Stimulated activated CD4-positive, alpha-beta T cell treated with anti-CD3 and anti-CD28 coated beads, TNF-alpha, amount 100 ng/mL, for 48 hours (primary cell): ENCODE results near the gene ITPRIP.

Source experiments
- DNase-seq, 3 donors: peaks; one replicate each; pipeline ENCODE4 v3.0.0-alpha.2; 2020; ENCODE audit warnings: low read depth in 3 of 3

ITPRIP gene, protein sequence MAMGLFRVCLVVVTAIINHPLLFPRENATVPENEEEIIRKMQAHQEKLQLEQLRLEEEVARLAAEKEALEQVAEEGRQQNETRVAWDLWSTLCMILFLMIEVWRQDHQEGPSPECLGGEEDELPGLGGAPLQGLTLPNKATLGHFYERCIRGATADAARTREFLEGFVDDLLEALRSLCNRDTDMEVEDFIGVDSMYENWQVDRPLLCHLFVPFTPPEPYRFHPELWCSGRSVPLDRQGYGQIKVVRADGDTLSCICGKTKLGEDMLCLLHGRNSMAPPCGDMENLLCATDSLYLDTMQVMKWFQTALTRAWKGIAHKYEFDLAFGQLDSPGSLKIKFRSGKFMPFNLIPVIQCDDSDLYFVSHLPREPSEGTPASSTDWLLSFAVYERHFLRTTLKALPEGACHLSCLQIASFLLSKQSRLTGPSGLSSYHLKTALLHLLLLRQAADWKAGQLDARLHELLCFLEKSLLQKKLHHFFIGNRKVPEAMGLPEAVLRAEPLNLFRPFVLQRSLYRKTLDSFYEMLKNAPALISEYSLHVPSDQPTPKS

DNA sequence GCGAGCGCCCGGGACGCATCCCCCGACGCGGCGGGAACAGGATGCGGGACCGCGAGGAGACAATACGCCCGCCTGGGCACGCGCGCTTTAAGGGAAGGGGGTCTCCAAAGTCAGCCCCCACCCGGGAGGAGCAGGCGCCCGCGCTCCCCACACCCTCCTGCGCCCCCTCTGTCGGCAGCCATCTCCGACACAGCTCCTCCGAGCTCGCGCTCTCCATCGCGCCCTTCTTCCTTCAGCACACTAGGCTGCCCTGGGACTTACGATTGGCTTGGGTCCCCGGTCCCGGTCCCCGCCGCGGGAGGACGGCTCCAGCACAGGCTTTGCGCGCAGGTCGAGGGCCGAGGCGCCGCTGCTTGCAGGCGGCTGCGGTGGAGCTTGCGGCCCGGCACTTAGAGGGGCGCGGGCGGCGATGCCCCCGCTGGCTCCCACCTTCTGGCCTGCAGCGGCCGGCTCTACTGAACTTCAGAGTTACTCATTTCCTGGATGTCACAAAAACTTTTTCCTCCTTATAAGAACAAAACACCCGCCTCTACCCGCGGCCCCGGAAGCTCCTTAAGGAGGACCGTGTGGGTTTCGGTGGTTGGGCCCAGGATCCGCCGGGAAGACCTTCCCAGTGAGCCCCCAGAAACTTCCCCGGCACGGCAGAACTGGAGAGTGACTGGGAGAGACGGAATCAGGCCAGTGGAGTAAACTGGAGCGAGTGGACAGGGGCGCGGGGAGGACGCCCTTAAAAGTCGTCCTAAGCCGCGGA is at the start of gene ITPRIP:
Gene ITPRIP (minus strand): TSS at position 481 of the 751 bp plus-strand sequence. CDS start 22,414 bp downstream, outside the sequence.
- DNase-seq, result peak; percentile 44 to 64 (median 51)

DNA sequence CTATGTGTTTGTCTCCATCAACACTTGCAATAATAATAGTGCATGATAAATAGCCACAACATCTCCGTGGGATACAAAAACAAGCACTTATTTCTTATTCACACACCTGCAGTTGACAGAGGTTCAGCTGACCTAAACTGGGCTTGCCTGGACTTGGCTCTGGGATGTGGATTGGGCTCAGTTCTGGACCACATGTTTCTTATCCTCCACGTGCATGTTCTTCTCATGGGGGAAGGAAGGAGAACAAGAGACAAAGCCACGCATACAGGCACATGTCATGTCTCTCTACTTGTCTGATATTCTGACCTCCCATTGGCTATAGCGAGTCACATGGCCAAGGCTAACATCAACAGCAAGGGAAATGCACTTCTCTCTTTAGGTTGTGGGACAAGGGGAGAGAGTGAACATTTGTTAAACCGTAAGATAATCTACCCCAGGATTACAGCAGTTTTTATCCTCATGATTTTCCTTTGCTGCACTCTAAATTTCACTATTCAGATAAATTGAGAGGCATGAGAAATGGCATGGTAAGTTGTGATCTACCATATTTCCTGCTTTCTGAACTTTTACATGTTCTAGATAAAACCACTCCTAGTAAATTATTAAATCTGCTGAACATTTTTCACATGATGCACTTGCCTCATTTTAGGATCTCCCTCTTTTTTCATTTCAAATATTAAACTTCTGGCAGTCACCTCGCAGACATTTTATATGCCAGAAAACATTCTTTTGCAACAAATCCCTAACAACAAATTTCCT is 49.0 kb upstream of the ITPRIP start:
- DNase-seq, result peak in 1 of 3 donors; percentile 8

DNA sequence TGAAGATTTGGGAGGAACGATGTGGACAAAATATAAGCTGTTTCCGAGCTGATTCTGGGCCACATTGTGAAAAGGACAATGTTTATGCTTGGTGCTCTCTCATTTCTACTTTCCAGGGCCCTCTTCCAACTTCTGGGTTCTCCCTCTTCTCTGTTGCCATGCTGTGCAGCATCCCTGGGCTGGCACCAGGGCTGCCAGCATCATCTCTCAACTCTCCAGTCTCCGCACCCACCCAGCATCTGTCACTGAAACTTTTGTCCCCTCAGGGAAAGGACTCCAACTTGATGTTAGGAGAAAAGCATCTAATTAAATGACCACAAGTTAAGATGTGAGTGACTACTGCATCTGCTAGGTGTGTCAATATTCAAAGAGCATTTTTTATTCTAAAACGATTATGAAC is 42.1 kb upstream of the ITPRIP start:
- DNase-seq, result no peak

DNA sequence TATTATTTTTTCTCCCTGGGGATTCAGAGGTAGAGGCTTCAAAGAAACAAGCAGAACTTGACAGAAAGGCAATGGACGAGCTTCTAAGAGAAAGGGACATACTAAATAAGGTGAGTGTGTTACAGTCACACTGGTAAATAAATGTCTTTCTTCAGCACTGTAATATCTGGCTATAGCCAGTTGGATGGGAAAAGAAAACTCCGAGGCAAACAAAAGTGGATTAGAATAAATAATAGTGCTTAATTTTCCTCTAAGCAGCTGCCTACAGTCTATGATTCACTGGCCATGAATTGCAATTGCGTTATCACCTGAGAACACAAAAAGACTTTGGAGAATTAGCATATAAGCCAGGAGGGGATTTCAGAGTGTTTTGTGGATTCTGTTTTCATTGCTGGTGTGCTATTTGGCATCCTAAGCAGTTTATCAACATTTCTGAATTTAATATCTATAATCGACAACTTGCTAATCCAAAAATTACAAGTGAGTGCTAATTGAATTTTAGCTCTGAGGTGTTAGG is 38.6 kb upstream of the ITPRIP start:
- DNase-seq, result no peak

DNA sequence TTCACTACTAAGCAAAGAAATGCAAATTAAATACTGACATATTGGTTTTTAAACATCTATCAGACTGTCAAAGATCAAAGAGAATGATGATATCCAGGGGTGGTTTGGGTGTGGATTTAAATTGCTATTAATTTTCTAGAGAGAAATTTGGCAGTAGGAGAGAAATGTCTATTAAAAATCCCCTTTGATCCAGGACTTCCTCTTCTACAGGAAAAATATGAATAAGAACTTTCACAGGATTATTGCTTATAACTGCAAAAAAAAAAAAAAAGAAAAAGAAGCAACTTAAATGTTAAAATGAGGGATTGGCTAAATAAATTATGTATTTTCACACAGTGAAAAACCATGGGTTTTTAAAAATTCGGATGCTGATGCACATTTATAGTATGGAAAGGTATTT is 36.3 kb upstream of the ITPRIP start:
- DNase-seq, result no peak

DNA sequence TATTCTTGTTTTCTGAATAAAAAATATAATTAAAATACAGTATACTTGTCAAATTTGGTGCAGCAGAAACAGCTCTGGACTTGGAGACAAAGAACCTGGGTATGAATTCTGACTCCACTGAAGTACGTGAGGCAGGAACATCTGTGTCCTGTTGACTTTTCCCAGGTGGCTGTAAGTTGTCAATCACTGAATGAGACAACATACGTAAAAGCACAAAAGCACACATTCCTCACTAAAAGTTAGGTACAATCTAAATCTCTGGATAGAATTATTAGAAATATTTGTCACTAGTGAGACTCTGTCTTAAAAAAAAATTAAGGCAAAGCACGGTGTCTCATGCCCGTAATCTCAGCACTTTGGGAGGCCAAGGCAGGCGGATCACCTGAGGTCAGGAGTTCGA is 33.5 kb upstream of the ITPRIP start:
- no peak for DNase-seq

DNA sequence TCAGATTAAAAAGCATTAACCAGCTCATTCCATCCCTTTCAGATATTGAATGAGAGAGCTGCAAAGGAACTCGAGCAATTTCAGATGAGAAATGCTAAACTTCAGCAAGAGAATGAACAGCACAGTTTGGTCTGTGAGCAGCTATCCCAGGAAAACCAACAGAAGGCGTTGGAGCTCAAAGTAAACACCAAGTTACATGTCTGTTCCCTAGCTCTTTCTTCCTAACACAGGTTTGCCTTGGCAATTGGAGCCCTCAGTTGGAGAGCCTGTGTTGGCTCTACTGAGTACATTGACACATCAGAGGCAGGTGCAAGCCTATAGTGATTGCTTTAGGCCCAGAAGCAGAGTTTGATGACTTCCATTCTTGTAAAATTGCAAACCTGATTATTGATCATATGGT is 30.1 kb upstream of the ITPRIP start:
- no peak for DNase-seq

DNA sequence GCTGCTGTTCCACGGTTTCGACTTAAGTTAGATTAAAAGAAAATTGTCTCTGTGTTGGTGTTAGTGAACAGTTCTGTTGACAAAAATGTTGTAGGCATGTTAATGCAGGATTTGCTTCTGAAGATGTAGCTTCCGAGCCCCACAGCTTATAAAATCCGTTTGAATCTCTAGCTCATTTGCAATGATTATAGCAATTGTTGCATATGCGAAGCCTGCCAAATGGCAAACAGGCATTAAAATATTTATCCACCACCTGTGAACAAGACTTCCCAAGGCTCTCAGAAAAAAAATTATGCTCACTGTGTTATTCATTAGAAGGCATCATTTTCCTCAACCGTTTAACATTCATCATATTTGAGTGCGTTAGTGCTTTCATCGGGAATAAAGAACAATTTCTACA is 29.6 kb upstream of the ITPRIP start:
- no peak for DNase-seq

DNA sequence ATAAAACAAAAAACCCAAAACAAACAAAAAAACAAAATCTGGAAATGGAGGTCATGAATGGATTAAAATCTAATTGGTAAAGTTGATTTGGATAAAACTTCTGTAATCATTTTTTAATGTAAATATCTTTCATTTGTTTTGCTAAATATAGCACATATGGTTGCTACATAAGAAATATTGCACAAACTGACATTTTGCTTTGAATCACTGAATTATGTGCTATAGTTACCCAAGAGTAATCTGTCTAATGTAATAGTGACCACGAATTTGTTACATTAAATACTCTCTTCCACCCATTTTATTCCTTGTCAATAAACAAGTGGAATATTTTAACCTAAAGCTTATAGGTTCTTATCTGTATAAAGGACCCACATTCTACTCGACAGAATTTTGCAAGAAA is 21.5 kb upstream of the ITPRIP start:
- DNase-seq, result no peak

DNA sequence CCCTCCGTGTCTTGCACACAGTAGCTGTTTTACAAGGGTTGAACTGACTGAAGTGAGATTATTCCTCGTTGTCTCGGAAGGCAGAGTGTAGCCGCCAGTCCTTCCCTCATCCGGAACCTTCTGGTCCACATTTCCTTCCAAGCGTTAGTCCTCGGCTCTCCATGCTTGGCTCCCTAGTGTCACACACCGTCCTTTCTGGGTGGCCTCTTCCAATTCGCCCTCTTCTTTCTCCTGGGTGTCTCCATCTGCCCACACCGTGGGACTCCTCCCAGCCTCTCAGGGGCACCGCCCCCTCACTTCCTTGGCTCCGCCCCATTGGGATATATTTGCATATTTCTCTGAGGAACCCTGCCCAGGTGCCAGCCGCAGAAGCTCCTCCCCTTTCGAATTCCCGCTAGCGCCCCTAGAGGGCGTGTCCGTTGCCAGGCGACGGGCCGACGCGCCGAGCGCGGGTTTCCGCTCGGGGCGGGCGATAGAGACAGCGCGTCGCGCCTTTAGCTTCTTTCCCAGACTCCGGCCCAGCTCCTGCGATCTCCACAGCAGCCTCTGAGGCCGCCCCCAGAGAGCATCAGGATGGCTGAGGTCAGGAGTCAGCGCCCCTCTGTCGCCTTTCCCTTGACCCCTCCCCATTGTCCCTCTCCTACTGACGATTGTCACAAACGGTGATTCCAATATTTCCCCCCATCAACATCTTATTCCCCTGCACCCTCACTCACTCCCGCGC is 15.2 kb upstream of the ITPRIP start, which contains the start of gene CFAP58:
Gene CFAP58 (plus strand): TSS at position 509 of the 724 bp plus-strand sequence. CDS start 65 bp downstream, at position 574.
- peak; percentile 79 to 87 (median 81) for DNase-seq

DNA sequence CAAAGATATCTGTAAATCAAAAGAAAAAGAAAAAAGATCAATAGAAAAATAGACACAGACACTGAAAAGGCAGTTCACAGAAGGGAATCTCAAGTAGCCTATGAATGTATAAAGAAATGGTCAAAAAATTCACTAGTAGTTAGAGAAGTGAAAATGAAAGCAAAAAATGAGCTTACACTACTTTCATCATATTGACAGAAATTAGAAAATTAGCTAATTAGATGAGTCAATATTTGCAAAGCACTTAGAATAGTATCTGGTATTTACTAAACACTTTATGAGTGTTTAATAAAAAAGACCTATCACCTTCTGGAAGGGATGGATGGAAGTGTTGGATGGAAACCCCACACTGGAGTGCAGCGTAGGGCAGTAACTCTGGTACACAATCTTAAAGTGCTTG is 13.7 kb upstream of the ITPRIP start:
- no peak for DNase-seq

DNA sequence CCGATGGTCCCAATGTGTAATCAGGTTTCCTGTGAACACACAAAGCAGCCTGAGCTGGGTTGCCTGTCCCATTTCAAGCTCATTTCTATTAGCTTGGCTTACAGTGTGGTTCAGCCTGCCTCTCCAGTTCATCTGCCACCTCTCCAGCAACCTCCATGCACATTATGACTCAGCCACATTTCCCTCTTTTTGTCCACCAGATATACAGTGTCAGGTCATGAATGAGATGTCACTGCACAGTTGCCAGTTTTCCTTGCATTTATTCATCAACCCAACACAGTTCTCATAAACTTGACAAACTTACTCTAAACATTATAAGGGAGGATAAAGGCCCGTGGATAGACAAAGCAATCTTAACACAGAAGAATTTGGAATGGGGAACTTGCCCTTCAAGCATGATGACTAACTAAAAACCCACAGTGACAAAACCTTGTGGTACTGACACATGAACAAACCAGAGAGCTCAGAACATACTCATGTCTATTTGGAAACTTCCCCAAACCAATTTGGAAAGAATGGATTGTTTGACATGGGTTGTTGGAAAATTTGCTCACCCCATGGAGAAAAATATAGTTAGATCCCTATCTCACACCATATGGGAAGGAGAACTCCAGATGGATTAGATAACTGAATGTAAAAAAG is 12.9 kb upstream of the ITPRIP start:
- no peak for DNase-seq

DNA sequence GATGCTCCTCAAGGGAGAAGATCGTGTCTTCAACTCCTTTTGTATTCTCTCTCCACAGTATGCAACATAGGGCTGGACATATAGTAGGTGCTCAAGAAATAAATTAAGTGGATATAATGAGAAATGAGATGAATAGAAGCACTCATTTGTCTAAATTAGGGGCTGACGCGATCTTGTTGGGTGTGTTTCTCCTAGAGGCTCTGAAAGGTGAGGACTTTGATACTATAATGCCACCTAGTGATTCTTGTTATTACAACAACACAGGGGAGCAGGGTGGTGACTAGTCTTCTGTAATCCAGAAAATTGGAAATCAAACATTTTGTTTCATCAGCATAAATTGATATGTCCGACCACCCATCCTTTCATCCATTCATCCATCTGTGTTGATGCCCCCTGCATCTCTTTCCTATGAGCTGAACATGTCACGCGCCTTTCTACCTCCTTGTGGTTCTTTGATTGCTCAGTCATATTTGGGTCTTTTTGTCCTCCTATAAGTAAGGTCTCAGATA is 11.9 kb upstream of the ITPRIP start:
- DNase-seq, result no peak

DNA sequence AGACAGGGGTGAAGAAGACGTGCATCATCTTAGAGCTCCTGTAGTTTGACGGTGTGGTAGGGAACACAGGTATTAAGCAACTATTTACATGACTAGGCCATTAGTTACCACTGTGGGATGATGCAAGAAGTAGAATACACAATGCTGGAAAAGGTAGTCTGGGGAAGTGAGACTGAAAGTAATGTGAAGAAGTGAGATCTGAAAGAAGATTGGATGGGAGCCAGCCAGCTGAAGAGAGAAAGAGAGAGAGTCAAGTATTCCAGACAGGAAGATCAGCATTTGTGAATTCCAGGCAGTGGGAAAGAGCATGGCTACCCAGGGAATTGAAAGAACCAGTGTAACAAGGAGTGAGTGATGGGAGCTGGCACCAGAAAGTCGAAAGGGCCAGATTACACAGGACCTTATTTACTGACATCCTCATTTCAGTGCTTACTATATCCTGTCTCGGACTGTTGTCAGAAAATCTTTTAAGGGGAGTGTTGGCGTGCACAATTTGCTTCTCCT is 11.4 kb upstream of the ITPRIP start:
- DNase-seq, result no peak

DNA sequence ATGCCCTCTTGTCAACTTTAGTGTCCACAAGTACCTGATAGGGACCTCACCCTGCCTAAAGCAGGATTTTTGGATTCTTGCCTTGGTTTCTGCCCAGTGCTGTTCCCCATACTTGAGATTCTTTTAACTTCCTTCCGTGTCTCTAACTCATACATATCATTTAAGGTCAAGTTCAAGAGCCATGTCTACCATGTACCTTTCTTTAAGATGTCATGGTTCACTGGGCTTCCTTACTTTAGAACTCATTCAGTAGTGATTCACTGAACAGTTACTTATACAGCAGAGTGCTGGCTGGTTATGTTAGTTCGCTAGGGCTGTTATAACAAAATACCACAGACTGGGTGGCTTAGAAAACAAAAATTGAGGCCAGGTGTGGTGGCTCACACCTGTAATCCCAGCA is 10.3 kb upstream of the ITPRIP start:
- DNase-seq, result no peak

DNA sequence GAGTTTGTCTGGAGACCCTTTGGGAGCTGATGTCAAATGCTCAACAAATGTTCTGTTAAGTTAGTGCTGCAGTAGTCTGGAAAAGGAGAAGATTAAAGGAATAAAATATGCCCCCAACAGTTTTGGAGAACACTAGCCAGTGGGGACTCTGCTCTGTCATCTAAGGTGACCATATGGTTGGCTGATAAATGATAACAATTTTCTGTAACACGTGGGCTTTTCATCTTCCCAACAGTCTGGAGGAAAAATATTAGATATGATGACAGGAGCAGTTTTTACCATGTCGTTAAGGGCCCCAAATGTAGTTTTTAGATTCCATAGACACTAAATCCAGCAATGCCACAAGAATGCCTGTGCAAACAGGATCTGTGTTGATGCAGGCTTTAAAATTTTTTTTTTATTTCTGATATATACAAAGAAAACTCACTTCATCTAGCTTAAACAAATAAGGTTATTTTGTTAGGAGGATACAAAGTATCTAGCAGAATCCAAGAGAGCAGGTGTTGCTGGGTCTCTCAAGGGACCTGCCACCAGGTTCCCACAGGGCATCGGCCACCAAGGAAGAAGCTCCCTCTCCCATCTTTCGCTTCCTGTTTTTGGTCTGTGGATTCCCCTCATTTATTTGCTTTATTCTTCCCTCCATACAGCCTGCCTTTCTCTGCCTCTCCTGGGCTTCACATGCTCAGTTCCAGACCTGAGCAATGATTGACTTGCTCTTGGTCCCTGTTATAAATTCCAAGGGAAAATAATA is 9.2 kb upstream of the ITPRIP start:
- DNase-seq, result no peak

DNA sequence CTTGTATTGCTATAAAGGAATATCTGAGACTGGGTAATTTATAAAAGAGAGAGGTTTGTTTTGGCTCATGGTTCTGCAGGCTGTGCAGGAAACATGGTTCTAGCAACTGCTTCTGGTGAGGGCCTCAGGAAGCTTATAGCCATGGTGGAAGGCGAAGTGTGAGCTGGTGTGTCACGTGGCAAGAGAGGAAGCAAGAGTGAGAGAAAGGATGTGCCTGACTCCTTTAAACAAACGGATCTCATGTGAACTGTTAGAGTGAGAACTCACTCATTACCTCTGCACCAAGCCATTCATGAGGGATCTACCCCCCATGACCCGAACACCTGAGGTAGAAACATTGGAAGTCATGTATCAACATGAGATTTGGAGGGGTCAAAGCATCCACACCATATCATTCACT is 7.7 kb upstream of the ITPRIP start:
- no peak for DNase-seq

DNA sequence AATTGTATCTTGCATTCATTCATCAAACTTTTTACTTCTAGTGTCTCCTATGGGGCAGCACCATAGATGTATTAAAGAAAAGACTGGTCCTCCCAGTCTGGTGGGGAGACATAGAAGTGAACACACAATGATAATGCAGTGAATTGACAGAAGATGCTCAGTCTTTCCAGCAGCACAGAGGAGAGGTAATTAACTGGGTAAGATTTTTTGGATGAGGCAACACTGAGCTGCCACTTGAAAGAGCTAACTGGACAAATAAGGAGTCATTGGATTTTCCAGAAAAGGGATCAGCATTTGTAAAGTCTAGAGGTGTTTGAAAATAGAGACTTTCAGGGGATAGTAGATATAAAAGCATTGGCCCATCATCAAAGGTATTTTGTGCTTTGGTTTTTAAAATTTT is 7.2 kb upstream of the ITPRIP start:
- no peak for DNase-seq

DNA sequence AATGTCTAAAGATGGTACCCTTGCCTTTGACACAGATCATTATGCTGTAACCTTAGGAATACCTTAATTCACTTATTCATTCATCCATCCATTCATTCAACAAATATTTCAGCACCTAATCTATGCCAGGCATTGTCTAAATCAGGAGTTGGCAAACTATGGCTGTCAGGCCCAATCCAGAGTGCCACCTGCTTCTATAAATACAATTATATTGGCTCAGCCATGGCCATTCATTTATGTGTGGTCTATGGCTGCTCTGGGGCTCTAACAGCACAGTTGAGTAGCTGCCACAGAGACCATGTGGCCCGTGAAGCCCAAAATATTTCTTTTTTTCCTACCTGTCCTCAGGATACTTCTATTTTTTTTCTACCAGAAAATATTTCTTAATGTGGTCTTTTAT is 6.0 kb upstream of the ITPRIP start:
- DNase-seq, result no peak
